Stimulated activated effector memory CD8-positive, alpha-beta T cell treated with anti-CD3 and anti-CD28 coated beads, Interleukin-12 subunit alpha, Interleukin-12 subunit beta, amount 100 ng/mL, for 72 hours (primary cell): ENCODE results near the gene THAP3.
A peak's percentile ranks its signal among the peaks of the same experiment; 100 is the strongest.
"Not testable (repeated sequence)": the region's sequence is repeated elsewhere in the genome, so short reads cannot be mapped to it uniquely, and the experiment has no call there.

Experiments
- ATAC-seq: fragments of 150-1000 bp; cut with Tn5 transposase; 2 replicates; pipeline ENCODE4 v1.10.0; 2021
- DNase-seq, 2 donors: peaks; one replicate each; pipeline ENCODE4 v3.0.0; 2021 to 2022; ENCODE audit warnings: low spot score in 2 of 2
- H3K27ac Mint-ChIP-seq: one replicate; pipeline ENCODE4 v1.8.0; 2022; ENCODE audit warnings: mild to moderate bottlenecking, mixed read lengths
- H3K36me3 Mint-ChIP-seq: one replicate; pipeline ENCODE4 v1.8.0; 2022; ENCODE audit warnings: mild to moderate bottlenecking, mixed read lengths
- H3K4me1 Mint-ChIP-seq: one replicate; pipeline ENCODE4 v1.8.0; 2022; ENCODE audit warnings: mixed read lengths
- H3K4me3 Mint-ChIP-seq: one replicate; pipeline ENCODE4 v1.8.0; 2022; ENCODE audit warnings: mild to moderate bottlenecking, mixed read lengths
- H3K9me3 Mint-ChIP-seq: one replicate; pipeline ENCODE4 v1.8.0; 2022; ENCODE audit warnings: mixed read lengths

The THAP3 gene

GRCh38 chr1:6599141-6599975 is 25.3 kb upstream of the THAP3 start:
- H3K36me3 Mint-ChIP-seq, result peaks cover 78% of the 10 kb centered on the region
- H3K9me3 Mint-ChIP-seq, result no peaks in the 10 kb centered on the region
- H3K4me1 Mint-ChIP-seq, result peaks cover 34% of the 10 kb centered on the region

DNA sequence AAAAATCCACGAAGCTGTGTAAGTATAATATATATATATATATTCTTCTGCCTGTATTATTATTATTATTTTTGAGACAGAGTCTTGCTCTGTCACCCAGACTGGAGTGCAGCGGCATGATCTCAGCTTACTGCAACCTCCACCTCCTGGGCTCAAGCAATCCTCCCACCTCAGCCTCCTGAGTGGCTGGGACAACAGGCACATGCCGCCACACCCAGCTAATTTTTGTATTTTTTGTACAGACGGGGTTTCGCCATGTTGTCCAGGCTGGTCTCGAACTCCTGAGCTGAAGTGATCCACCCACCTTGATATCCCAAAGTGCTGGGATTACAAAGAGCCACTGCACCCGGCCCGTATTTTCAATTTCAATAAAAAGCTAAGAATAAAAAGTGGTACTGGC is 24.7 kb upstream of the THAP3 start:
- H3K9me3 Mint-ChIP-seq, ATAC-seq, DNase-seq: not testable (repeated sequence)
- Mint-ChIP-seq H3K27ac (peak overlapping the region; percentile 98), H3K4me3 (peak overlapping the region; percentile 95), H3K36me3 (peaks cover 72% of the 10 kb centered on the region), H3K4me1 (peaks cover 32% of the 10 kb centered on the region)

More at GRCh38 chr1:6599141-6599975, 25.3 kb upstream of the THAP3 start:
- DNase-seq, result peak in 1 of 2 donors; percentile 69
- peak; percentile 12 for ATAC-seq
- H3K4me3 Mint-ChIP-seq, result peak overlapping the region; percentile 95
- peak overlapping the region; percentile 98 for H3K27ac Mint-ChIP-seq

GRCh38 chr1:6600410-6601048 is 24.1 kb upstream of the THAP3 start:
- Mint-ChIP-seq H3K27ac (peak overlapping the region; percentile 98), H3K4me1 (peaks cover 26% of the 10 kb centered on the region), H3K4me3 (peak overlapping the region; percentile 95), H3K36me3 (peaks cover 66% of the 10 kb centered on the region), H3K9me3 (no peaks in the 10 kb centered on the region)
- no peak for ATAC-seq
- DNase-seq, result no peak

DNA sequence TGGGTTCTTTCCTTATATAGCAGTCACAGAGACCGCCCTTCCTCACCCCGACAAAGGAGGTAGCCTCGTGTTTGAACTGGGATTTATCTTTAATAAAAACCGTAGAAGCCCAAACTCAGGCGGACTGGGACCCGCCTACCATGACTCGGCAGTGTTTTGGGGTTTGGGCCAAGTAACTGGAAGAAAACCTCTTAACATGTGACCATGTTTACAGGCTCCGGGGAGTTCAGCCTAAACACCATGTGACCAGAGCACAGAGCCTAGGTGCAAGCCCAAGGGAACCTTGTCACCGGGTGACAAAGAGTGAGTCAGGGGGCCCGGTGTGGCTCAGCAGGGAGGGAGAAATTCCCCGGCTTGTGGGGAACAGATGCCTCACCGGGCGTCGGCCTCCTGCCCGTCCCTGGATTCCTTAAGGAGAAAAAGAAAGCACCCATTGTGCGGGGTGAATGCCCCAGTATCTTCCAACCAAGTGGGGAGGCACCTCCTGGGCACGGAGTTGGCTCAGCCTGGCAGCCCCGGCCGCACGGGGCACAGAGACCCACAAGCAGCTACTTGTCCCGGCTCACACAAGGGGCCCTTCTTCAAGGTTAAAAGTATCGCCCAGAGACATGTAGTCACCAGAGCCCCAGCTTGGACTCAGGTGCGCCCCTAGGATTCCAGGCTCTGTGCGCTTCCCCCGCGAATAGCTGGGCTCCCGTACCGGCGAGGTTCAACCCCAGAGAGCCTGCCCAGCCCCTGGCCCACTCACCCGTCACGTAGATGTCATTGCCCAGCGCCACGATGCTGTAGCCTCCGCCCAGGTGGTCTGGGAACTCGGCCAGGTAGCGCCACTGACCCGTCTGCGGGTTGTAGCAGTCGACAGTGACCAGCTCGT is 23.4 kb upstream of the THAP3 start:
- Mint-ChIP-seq H3K4me3 (peak overlapping the region; percentile 95), H3K4me1 (peaks cover 19% of the 10 kb centered on the region), H3K9me3 (no peaks in the 10 kb centered on the region), H3K27ac (peak overlapping the region; percentile 98), H3K36me3 (peaks cover 59% of the 10 kb centered on the region)
- peak; percentile 84 for ATAC-seq
- peak; percentile 62 to 87 for DNase-seq

DNA sequence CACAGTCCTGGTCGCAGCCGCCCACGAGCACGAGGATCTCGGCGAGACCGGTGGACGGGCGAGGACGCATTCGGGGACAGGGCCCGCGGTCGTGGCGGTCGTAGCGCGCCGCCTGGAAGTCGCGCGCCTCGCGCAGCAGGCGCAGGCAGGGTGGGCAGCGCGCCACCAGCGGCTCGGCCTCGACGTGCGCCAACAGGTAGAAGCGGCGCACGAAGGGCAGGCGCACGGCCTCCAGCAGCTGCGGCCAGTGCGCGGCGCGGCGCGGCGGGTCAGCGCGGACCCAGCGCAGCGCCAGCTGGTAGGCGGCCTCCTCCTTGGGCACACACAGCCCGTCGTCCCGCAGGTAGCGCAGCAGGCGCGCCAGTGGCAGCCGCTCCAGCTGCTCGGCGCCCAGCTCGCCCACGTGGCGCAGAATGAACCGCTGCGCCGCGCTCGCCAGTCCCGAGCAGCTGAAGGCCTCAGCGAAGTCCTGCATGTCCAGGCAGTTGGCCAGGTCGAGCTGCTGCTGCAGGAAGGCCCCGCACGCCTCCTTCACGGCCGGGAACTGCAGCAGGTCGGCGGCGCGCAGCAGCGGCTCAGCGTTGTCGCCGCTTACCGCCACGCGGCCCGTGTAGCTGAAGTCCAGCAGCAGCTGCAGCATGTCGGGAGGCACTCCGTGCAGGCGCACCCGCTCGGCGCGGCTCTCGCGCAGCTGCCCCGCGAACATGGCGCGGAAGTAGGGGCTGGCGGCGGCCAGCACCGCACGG is 22.6 kb upstream of the THAP3 start:
- Mint-ChIP-seq H3K27ac (peak overlapping the region; percentile 98), H3K9me3 (no peaks in the 10 kb centered on the region), H3K36me3 (peaks cover 51% of the 10 kb centered on the region)

GRCh38 chr1:6602669-6603237 is 21.9 kb upstream of the THAP3 start, which contains the start of gene KLHL21:
Gene KLHL21, minus strand, starts transcription at chr1:6602869. Its CDS starts 52 bp downstream, at chr1:6602817.
- ATAC-seq (peak; percentile 74), DNase-seq (peak; percentile 91 to 94)
- Mint-ChIP-seq H3K9me3 (no peaks in the 10 kb centered on the region), H3K4me3 (peak within 1 kb of the TSS; percentile 95), H3K36me3 (peaks cover 44% of the 10 kb centered on the region), H3K27ac (peak within 1 kb of the TSS; percentile 98), H3K4me1 (peaks cover 13% of the 10 kb centered on the region)

More for the DNA sequence above, 22.6 kb upstream of the THAP3 start:
- Mint-ChIP-seq H3K4me3 (peak overlapping the region; percentile 95), H3K4me1 (peaks cover 16% of the 10 kb centered on the region)
- DNase-seq (peak in 1 of 2 donors; percentile 68), ATAC-seq (peak; percentile 38)

GRCh38 chr1:6603238-6603914 is 21.3 kb upstream of the THAP3 start:
- ATAC-seq, result peak; percentile 33
- H3K9me3 Mint-ChIP-seq, result no peaks in the 10 kb centered on the region
- H3K27ac Mint-ChIP-seq, result peak overlapping the region; percentile 95
- H3K4me1 Mint-ChIP-seq, result peaks cover 11% of the 10 kb centered on the region
- H3K36me3 Mint-ChIP-seq, result peaks cover 38% of the 10 kb centered on the region
- H3K4me3 Mint-ChIP-seq, result peak overlapping the region; percentile 95
- peak in 1 of 2 donors; percentile 83 for DNase-seq

GRCh38 chr1:6603915-6604558 is 20.6 kb upstream of the THAP3 start:
- DNase-seq (no peak), ATAC-seq (no peak)
- Mint-ChIP-seq H3K36me3 (peaks cover 31% of the 10 kb centered on the region), H3K4me1 (peaks cover 10% of the 10 kb centered on the region), H3K27ac (peak overlapping the region; percentile 95), H3K4me3 (peak overlapping the region; percentile 95), H3K9me3 (no peaks in the 10 kb centered on the region)

- Mint-ChIP-seq H3K36me3 (peaks cover 14% of the 10 kb centered on the region), H3K4me3 (peak overlapping the region; percentile 89), H3K9me3 (no peaks in the 10 kb centered on the region), H3K27ac (peak overlapping the region; percentile 89), H3K4me1 (peaks cover 26% of the 10 kb centered on the region)
- DNase-seq (no peak), ATAC-seq (peak; percentile 67)
Observed at GRCh38 chr1:6612641-6613360, 11.9 kb upstream of the THAP3 start.

- peaks cover 21% of the 10 kb centered on the region for H3K36me3 Mint-ChIP-seq
Observed at GRCh38 chr1:6613361-6614018, 11.2 kb upstream of the THAP3 start, which contains the start of gene PHF13. Gene PHF13, plus strand, starts transcription at chr1:6613731. Its CDS starts 336 bp downstream, at chr1:6614067.

GRCh38 chr1:6614019-6614928 is 10.4 kb upstream of the THAP3 start:
- DNase-seq (peak; percentile 43 to 79), ATAC-seq (peak; percentile 3)
- Mint-ChIP-seq H3K4me1 (peaks cover 26% of the 10 kb centered on the region), H3K27ac (no peak overlapping the region), H3K36me3 (peaks cover 29% of the 10 kb centered on the region), H3K9me3 (no peaks in the 10 kb centered on the region), H3K4me3 (peak overlapping the region; percentile 89)

More at GRCh38 chr1:6613361-6614018, 11.2 kb upstream of the THAP3 start, which contains the start of gene PHF13:
- peak; percentile 97 for ATAC-seq
- Mint-ChIP-seq H3K4me1 (peaks cover 26% of the 10 kb centered on the region), H3K27ac (peak within 1 kb of the TSS; percentile 89), H3K4me3 (peak within 1 kb of the TSS; percentile 89), H3K9me3 (no peaks in the 10 kb centered on the region)
- DNase-seq, result peak; percentile 98 to 100
